CD4-positive, alpha-beta T cell treated with Interleukin-4 for 4 hours (primary cell): ENCODE data around the gene KCNH3.
A peak's percentile ranks its signal among the peaks of the same experiment; 100 is the strongest.
"Not testable (repeated sequence)": the region's sequence is repeated elsewhere in the genome, so short reads cannot be mapped to it uniquely, and the experiment has no call there.

ENCODE experiments used
- DNase-seq: peaks from one replicate; pipeline ENCODE4 v3.0.0-alpha.2; 2020

The KCNH3 gene, protein sequence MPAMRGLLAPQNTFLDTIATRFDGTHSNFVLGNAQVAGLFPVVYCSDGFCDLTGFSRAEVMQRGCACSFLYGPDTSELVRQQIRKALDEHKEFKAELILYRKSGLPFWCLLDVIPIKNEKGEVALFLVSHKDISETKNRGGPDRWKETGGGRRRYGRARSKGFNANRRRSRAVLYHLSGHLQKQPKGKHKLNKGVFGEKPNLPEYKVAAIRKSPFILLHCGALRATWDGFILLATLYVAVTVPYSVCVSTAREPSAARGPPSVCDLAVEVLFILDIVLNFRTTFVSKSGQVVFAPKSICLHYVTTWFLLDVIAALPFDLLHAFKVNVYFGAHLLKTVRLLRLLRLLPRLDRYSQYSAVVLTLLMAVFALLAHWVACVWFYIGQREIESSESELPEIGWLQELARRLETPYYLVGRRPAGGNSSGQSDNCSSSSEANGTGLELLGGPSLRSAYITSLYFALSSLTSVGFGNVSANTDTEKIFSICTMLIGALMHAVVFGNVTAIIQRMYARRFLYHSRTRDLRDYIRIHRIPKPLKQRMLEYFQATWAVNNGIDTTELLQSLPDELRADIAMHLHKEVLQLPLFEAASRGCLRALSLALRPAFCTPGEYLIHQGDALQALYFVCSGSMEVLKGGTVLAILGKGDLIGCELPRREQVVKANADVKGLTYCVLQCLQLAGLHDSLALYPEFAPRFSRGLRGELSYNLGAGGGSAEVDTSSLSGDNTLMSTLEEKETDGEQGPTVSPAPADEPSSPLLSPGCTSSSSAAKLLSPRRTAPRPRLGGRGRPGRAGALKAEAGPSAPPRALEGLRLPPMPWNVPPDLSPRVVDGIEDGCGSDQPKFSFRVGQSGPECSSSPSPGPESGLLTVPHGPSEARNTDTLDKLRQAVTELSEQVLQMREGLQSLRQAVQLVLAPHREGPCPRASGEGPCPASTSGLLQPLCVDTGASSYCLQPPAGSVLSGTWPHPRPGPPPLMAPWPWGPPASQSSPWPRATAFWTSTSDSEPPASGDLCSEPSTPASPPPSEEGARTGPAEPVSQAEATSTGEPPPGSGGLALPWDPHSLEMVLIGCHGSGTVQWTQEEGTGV

DNA sequence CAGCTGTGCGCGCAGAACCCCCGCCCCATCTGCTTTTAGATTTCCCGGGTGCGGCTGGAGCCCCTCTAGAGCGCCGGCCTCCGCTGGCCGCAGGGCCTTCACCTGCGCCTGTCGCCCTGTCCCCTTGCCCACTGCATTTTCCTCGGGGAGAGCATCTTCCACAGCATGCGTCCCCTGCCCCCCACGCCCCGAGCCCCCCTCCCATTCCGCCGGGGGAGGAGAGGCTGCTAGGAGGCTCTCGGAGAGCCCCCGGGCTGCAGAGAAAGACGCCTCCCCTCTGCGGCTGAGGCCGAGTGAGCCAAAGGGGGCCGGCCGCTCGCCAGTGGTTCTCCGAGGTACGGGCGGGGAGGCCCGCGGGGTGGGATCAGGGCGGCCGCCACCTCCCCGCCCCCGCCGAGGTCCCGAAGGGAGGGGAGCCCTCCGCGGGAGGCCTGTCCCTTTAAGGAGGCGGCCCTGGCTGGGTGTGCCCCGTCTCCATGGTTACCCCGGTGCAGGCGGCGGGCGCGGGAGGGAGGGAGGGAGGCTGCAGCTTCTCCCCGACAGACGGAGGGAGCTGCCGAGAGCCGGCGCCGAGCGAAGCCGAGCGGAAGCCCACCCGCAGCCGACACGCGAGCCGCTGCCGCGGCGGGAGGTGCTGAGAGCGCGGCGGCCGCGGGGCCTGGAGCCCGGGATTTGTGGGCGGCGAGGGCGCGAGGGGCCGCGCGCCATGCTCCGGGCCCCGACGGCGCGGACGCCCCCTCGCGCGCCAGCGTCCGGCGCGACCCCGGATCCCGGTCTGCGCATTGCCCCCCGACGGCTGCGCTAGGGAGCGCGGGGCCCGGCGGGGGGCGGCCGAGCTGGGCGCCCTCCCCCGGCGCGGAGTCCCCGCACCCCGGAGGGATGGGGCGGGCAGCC, at the start of gene KCNH3:
TSS of gene KCNH3 (plus strand) at position 521 of the 894 bp plus-strand sequence. CDS start 387 bp downstream, outside the sequence.
- DNase-seq: peak; percentile 92

GRCh38 chr12:49489154-49489553, 49.7 kb upstream of the KCNH3 start:
- DNase-seq: no peak

DNA sequence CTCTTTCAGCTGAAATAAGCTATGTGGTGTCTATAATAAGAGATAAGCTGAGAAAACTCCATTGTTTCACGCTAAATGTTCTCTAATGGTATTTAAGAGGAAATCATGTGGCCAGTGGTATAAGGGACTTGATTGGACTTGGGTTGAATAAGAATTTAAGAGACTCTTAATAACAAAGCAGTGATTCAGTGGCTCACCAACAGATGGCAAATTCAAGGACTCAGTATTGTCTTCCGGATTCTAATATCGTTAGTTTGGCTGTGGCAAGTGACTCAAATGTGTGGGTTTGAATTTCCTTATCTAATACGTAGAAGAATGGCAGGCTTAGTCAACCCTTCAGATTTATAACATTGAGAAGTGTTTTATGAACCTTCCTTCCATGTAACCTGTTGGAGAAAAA, 49.1 kb upstream of the KCNH3 start:
- no peak for DNase-seq

GRCh38 chr12:49491823-49492222, 47.0 kb upstream of the KCNH3 start:
- DNase-seq: no peak

DNA sequence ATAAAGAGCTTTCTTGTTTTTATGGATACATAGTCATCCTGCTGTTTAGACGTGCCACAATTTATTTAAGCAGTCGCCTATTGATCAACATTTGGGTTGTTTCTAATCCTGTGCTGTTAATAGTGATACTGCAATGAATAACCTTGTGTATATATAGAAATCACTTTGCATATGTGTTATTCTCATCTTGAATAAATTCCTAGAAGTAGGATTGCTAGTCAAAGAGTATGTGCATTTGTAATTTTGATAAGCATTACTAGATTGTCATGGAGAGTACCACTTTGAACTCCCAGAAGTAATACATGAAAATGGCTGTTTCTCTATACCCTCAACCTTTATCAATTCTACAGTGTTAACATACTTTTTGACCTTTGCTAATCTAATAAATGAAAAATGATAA, 44.9 kb upstream of the KCNH3 start:
- DNase-seq: no peak

DNA sequence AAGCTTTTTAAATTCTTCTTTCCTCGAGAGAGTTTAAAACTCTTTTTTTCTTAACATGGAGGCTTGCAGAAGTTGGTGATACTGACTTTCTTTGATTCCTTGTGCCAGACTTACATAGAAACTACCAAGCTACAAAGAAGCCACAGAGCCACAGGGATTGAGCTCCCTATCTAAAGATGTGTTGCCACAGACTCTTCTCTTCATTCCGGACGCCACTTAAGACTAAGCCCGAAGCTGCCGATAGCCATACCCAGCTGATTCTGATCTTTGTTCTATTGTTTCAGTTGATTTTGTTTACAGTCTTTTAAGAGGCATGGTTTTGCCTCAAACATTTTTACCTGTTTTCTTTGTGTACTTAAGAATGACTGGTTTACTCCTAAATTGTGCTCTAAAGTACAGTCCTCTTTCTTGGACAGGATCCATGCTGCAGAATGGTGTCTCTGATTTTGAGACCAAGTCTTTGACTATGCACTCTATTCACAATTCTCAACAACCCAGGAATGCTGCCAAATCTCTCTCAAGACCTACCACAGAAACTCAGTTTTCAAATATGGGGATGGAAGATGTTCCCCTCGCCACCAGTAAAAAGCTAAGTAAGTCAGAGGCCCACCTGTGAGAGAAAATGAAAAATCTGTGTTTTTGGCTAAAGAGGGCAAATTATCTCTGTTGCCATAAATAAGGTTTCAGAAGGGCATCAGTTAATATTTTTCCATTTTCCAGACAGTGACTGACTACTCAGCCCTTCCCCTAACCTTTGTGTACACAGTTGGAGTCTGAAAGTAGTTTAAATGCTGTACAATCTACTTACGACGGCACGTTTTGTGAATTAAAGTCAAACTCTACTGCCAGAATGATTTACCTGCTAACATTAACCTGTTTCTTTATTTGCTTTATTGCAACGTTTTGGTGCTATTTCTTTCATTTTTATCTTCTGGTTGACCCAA, 42.1 kb upstream of the KCNH3 start:
- DNase-seq: no peak

DNA sequence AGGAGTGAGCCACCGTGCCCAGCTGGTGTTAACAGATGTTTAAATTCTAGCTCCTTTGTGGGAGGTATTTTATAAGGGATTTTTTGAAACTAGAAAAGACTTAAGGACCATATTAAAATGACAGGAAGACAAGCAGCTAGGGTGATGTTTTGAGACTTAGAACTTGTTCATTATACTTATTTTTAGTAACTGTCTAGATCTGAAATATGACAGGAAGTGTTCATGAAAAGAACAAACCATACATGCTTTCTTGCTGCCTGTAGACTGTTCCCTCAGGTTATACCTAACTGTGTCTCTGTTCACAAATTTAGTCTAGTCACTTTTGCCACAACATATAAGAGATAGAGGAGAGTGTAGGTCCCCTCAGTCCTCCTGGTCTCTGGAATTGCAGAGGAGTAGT, 36.9 kb upstream of the KCNH3 start:
- no peak for DNase-seq

GRCh38 chr12:49502590-49502989, 36.2 kb upstream of the KCNH3 start:
- DNase-seq: no peak

- DNase-seq: no peak
Measured at GRCh38 chr12:49503674-49504180, 35.1 kb upstream of the KCNH3 start.

GRCh38 chr12:49505672-49506071, 33.2 kb upstream of the KCNH3 start:
- DNase-seq: no peak

DNA sequence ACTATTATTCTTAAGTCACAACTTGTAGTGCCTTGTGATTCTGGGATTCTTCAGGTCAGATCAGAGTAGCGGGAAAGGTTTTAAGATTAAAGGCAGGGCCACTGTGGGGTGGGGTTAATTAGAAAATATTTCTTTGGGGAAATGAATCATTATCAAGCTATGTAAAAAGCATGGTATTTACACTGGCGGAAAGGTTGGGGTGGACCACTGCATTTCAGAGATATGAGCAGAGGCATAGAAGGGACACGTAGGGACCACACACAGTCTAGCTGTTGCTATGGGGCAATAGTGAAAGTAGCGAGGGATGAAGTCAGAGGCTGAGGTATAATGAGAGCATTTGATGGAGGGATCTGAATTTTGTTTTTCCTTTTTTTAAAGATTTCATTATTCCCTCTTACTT, 31.7 kb upstream of the KCNH3 start:
- no peak for DNase-seq

DNA sequence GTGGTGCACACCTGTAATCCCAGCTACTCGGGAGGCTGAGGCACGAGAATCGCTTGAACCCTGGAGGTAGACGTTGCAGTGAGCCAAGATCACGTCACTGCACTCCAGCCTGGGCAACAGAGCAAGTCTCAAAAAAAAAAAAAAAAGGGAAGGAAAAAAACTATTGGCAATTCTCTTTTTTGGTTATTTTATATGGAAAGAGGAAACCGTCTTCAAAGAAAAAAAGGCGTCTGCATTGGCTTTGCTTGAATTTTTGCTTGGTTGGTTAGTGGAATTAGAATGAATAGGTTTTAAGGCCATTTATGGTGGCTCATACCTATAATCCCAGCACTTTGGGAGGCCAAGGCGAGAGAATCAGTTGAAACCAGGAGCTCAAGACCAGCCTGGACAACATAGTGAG, 29.1 kb upstream of the KCNH3 start:
- not testable (repeated sequence) for DNase-seq

DNA sequence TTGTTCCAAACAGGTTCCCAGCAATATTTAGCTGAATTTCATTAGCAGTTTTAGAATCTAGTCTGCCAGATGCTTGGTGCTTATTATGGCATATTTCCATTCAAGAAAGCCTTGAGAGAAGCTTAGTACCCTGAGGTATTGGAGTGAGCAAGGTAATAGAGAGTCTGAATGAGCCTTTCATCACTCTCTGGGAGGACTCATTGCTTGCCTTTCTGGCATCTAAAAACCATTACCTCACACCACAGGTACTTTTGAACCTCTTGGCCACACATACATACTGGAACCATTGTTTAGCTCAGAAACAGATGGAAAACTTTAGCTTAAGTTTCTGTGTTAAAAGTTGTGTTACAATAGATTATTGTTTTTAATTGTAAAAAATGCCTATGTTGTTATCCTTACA, 27.4 kb upstream of the KCNH3 start:
- no peak for DNase-seq

- DNase-seq: no peak
Measured at GRCh38 chr12:49512546-49512945, 26.3 kb upstream of the KCNH3 start.

DNA sequence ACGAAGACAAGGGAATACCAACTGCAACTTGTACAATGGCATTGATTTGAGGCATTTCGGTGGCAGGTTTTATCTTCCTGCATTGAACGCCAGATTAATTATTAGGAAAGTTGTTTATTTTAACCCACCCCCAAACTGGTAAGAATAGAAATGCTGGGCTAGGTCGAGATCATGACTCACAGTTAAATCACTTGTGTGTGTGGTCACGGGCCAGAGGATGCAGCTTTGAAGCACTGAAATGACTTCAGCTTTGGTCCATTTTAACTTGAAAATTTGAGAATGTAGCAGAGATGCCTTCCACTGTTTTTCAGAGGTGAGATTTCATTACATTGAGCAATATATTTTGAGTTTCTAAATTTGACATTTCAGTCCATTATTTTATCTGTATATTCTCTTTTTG, 23.6 kb upstream of the KCNH3 start:
- DNase-seq: no peak

DNA sequence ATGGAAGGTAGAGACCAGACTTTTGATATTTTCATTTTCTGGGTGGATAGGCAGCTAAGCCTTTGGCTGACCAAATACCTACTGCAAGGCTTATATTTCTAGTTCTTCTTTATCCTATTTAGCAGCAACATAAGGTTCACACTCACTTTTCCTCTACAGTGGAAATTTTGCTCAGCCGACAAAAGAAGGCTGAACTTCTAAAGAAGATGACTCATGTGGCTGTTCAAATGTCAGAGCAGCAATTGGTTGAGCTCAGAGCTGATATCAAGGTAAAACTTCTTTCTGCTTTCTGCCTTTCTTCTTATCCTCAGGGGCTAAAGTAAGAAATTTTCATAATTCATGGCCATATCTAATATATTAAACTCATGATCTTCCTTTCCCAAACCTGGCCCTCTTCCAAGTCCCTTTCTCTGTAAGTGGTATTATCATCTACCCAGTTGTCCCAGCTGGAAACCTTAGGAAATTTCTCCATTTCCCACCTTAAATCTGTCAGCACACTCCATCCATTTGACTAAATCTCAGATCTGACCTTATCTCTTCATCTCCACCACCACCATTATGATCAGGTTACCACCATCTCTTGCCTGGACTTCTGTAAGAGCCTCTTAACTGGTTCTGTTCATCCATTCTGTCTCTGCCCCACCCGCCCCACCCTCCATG, 19.8 kb upstream of the KCNH3 start:
- DNase-seq: no peak

DNA sequence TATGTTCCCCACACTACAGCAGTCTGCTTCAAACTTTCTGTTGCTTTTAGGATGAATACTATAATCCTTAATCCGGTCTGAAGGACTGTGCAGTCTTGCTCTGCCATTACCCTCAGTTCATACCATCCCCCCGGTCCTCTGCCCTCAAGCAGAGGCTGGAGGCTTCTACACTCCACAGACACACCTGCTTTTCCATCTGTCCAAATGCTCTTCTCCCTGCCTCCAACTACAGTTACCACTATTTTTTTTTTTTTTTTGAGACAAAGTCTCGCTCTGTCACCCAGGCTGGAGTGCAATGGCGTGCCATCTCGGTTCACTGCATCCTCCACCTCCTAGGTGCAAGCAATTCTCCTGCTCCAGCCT, 19.3 kb upstream of the KCNH3 start:
- no peak for DNase-seq

- no peak for DNase-seq
Measured at GRCh38 chr12:49521389-49521788, 17.4 kb upstream of the KCNH3 start.

- DNase-seq: no peak
Measured at GRCh38 chr12:49524660-49525324, 14.0 kb upstream of the KCNH3 start.

- DNase-seq: no peak
Measured at GRCh38 chr12:49525942-49526341, 12.9 kb upstream of the KCNH3 start.
